ENCODE data around the gene TXNRD1.

GRCh38 chr12:104312202-104312601, 96.6 kb downstream of the TXNRD1 start:
- no peak for TF ChIP-seq CTCF (IDR thresholded peaks at IDR 0.05)
- no peak for TF ChIP-seq POLR2A (IDR thresholded peaks at IDR 0.05)

Data from Peyer's patch (tissue), 4 donors.